ENCODE results near the gene SLAMF9. TPM values are rescaled to one million over a fixed set of nuclear protein-coding genes. Genes with fewer than 3 reads are reported as not detected.

SLAMF9 gene
- total RNA-seq, 1 experiment from 2014 or later: not detected

GRCh38 chr1:159977364-159978106 lies 23.5 kb upstream of the SLAMF9 start:
- no peak for DNase-seq (ENCODE audit: low read depth)

GRCh38 chr1:159974350-159974965 lies 20.4 kb upstream of the SLAMF9 start:
- DNase-seq (ENCODE audit: low read depth): no peak

GRCh38 chr1:159973350-159973940 lies 19.4 kb upstream of the SLAMF9 start:
- no peak for DNase-seq (ENCODE audit: low read depth)

GRCh38 chr1:159972443-159973205 lies 18.6 kb upstream of the SLAMF9 start:
- DNase-seq (ENCODE audit: low read depth): no peak

GRCh38 chr1:159970932-159971342 lies 16.9 kb upstream of the SLAMF9 start:
- DNase-seq (ENCODE audit: low read depth): no peak

- no peak for DNase-seq (ENCODE audit: low read depth)
Measured at GRCh38 chr1:159968901-159969300, 14.9 kb upstream of the SLAMF9 start.

- DNase-seq (ENCODE audit: low read depth): no peak
Measured at GRCh38 chr1:159965263-159965662, 11.2 kb upstream of the SLAMF9 start.

GRCh38 chr1:159964144-159964543 lies 10.1 kb upstream of the SLAMF9 start:
- no peak for DNase-seq (ENCODE audit: low read depth)

GRCh38 chr1:159962176-159962575 lies 8.1 kb upstream of the SLAMF9 start:
- no peak for DNase-seq (ENCODE audit: low read depth)

- no peak for DNase-seq (ENCODE audit: low read depth)
Measured at GRCh38 chr1:159961636-159962035, 7.6 kb upstream of the SLAMF9 start.

- peak; percentile 74 for DNase-seq (ENCODE audit: low read depth)
Measured at GRCh38 chr1:159960721-159961381, 6.8 kb upstream of the SLAMF9 start.

- DNase-seq (ENCODE audit: low read depth): peak; percentile 65
Measured at GRCh38 chr1:159959451-159959850, 5.4 kb upstream of the SLAMF9 start.

GRCh38 chr1:159958719-159959380 lies 4.8 kb upstream of the SLAMF9 start:
- DNase-seq (ENCODE audit: low read depth): no peak

GRCh38 chr1:159957824-159958268 lies 3.8 kb upstream of the SLAMF9 start:
- DNase-seq (ENCODE audit: low read depth): no peak

GRCh38 chr1:159955456-159955855 lies 1.4 kb upstream of the SLAMF9 start:
- DNase-seq (ENCODE audit: low read depth): no peak

GRCh38 chr1:159952932-159953331 lies 1.1 kb downstream of the SLAMF9 start:
- no peak for DNase-seq (ENCODE audit: low read depth)

GRCh38 chr1:159951551-159951950 lies 2.5 kb downstream of the SLAMF9 start:
- DNase-seq (ENCODE audit: low read depth): no peak

GRCh38 chr1:159951016-159951415 lies 3.0 kb downstream of the SLAMF9 start:
- DNase-seq (ENCODE audit: low read depth): no peak

GRCh38 chr1:159949981-159950381 lies 4.1 kb downstream of the SLAMF9 start:
- DNase-seq (ENCODE audit: low read depth): no peak

- DNase-seq (ENCODE audit: low read depth): no peak
Measured at GRCh38 chr1:159949123-159949522, 4.9 kb downstream of the SLAMF9 start.

- DNase-seq (ENCODE audit: low read depth): no peak
Measured at GRCh38 chr1:159947942-159948341, 6.1 kb downstream of the SLAMF9 start.
